ENCODE measurements around the gene CCNA2. TPM values are rescaled to one million over a fixed set of nuclear protein-coding genes. Genes with fewer than 3 reads are reported as not detected.

The CCNA2 gene
- polyA plus RNA-seq, 2 of the 4 experiments (the other 2 are of a cell fraction): 34.9 to 51.0 TPM

GRCh38 chr4:121778991-121779628 is 44.6 kb downstream of the CCNA2 start:
- POLR2A ChIA-PET: no interaction called here
- TF ChIP-seq NPAS2 (CRISPR knock-in tag; IDR thresholded peaks at IDR 0.05; ENCODE audit: borderline replicate concordance): no peak
- no peak for TF ChIP-seq JUNB (IDR thresholded peaks at IDR 0.05)
- no peak for TF ChIP-seq EP300 (IDR thresholded peaks at IDR 0.05)
- TF ChIP-seq CBX2 (IDR thresholded peaks at IDR 0.05; ENCODE audit: borderline replicate concordance, low read depth): no peak
- no peak for TF ChIP-seq EHMT2 (IDR thresholded peaks at IDR 0.05; ENCODE audit: low read depth)
- TF ChIP-seq PBX3 (IDR thresholded peaks at IDR 0.05): no peak
- no peak for TF ChIP-seq HOXB5 (CRISPR knock-in tag; IDR thresholded peaks at IDR 0.05)
- no peak for TF ChIP-seq MYC (IDR thresholded peaks at IDR 0.05; ENCODE audit: borderline replicate concordance, low read length)
- no peak for TF ChIP-seq HES2 (IDR thresholded peaks at IDR 0.05)
- Histone ChIP-seq H3K27ac (no peak overlapping the region), H3K4me2 (no peak overlapping the region), H3K4me1 (no peaks in the 10 kb centered on the region), H3K4me3 (no peak overlapping the region), H3K9me3 (no peaks in the 10 kb centered on the region)
- DNase-seq (ENCODE audit: low read depth in 1 of 2, low spot score in 1 of 2) (no peak), ATAC-seq (no peak), FAIRE-seq (no peak)
- CTCF ChIA-PET: interaction anchor here (1.4 to 1.6 kb wide), 2 partner anchors 42 to 82 kb away, joined by 3 to 5 read pairs; partner anchors contain the start of gene ANXA5
- 71% methylated on average over 8 of the region's 8 CpGs for WGBS (ENCODE audit: missing lambda C conversion rate)

- no peak overlapping the region for H3K27ac ChIP-seq
- H3K4me3 ChIP-seq: no peak overlapping the region
- H3K4me2 ChIP-seq: no peak overlapping the region
- no peak for FAIRE-seq
- ChIA-PET CTCF (interaction anchor here (1.4 kb wide), 1 partner anchor 81 kb away, joined by 3 read pairs; the partner anchor contains the start of gene ANXA5), POLR2A (no interaction called here)
- no peaks in the 10 kb centered on the region for H3K9me3 ChIP-seq
- no peak for ATAC-seq
- TF ChIP-seq HOXB13 (CRISPR knock-in tag; IDR thresholded peaks at IDR 0.05; ENCODE audit: low read depth): no peak
- TF ChIP-seq SREBF2 (IDR thresholded peaks at IDR 0.05): no peak
- no peak for TF ChIP-seq SMC3 (IDR thresholded peaks at IDR 0.05)
- TF ChIP-seq RCOR1 (IDR thresholded peaks at IDR 0.05; ENCODE audit: low read depth, low read length): no peak
- TF ChIP-seq MAZ (IDR thresholded peaks at IDR 0.05; ENCODE audit: borderline replicate concordance, low read depth, low read length): no peak
- no peak for TF ChIP-seq ELK1 (IDR thresholded peaks at IDR 0.05; ENCODE audit: low read depth, low read length)
- no peak for TF ChIP-seq CBX8 (IDR thresholded peaks at IDR 0.05)
- no peak for TF ChIP-seq NR3C1 (IDR thresholded peaks at IDR 0.05)
- TF ChIP-seq HOXB5 (CRISPR knock-in tag; IDR thresholded peaks at IDR 0.05): no peak
- TF ChIP-seq JUN (IDR thresholded peaks at IDR 0.05): no peak
- no peak for TF ChIP-seq MAX (IDR thresholded peaks at IDR 0.05)
- TF ChIP-seq CTCF (IDR thresholded peaks at IDR 0.05): no peak
- TF ChIP-seq MYC (IDR thresholded peaks at IDR 0.05; ENCODE audit: borderline replicate concordance, low read length): no peak
- no peak for TF ChIP-seq GATA3 (IDR thresholded peaks at IDR 0.05; ENCODE audit: borderline replicate concordance)
- no peak for TF ChIP-seq POLR2A (IDR thresholded peaks at IDR 0.05; ENCODE audit: low read length)
- DNase-seq (ENCODE audit: low read depth in 1 of 2, low spot score in 1 of 2): no peak
- WGBS (ENCODE audit: missing lambda C conversion rate): 33% methylated on average over 3 of the region's 3 CpGs
- no peaks in the 10 kb centered on the region for H3K4me1 ChIP-seq
Observed at GRCh38 chr4:121777625-121778024, 46.1 kb downstream of the CCNA2 start.

Data from A549 (cell line).